ENCODE measurements around the gene STX8.

STX8 gene

GRCh38 chr17:9256751-9257629, 318.6 kb downstream of the STX8 start:
- DNase-seq, result no peak

GRCh38 chr17:9256361-9256750, 319.3 kb downstream of the STX8 start:
- DNase-seq, result no peak

GRCh38 chr17:9255833-9256232, 319.8 kb downstream of the STX8 start:
- no peak for DNase-seq

GRCh38 chr17:9254841-9255240, 320.8 kb downstream of the STX8 start:
- DNase-seq, result no peak

- DNase-seq, result no peak
These were observed 322.3 kb downstream of the STX8 start for GRCh38 chr17:9253308-9253707.

- no peak for DNase-seq
These were observed 324.3 kb downstream of the STX8 start for GRCh38 chr17:9251273-9251672.

- no peak for DNase-seq
These were observed 326.2 kb downstream of the STX8 start for GRCh38 chr17:9249245-9249953.

GRCh38 chr17:9247401-9247938, 328.1 kb downstream of the STX8 start:
- no peak for DNase-seq

- DNase-seq, result peak; percentile 3
These were observed 331.3 kb downstream of the STX8 start for GRCh38 chr17:9244066-9245052.

GRCh38 chr17:9242983-9243382, 332.6 kb downstream of the STX8 start:
- DNase-seq, result no peak

GRCh38 chr17:9242497-9242881, 333.1 kb downstream of the STX8 start:
- no peak for DNase-seq

- no peak for DNase-seq
These were observed 333.7 kb downstream of the STX8 start for GRCh38 chr17:9241774-9242496.

- DNase-seq, result no peak
These were observed 334.3 kb downstream of the STX8 start for GRCh38 chr17:9241371-9241712.

- no peak for DNase-seq
These were observed 334.8 kb downstream of the STX8 start for GRCh38 chr17:9240659-9241370.

GRCh38 chr17:9239793-9240658, 335.6 kb downstream of the STX8 start:
- DNase-seq, result peak; percentile 80

- no peak for DNase-seq
These were observed 336.3 kb downstream of the STX8 start for GRCh38 chr17:9239246-9239792.

GRCh38 chr17:9238340-9239245, 337.0 kb downstream of the STX8 start:
- DNase-seq, result peak; percentile 32

GRCh38 chr17:9237661-9238301, 337.8 kb downstream of the STX8 start:
- no peak for DNase-seq

GRCh38 chr17:9237053-9237410, 338.6 kb downstream of the STX8 start:
- DNase-seq, result no peak

Data from inflammatory macrophage treated with lipopolysaccharide for 4 hours (primary cell).